GM18499 (cell line): ENCODE measurements around the gene PRTFDC1.

Source experiments
- ATAC-seq: cut with Tn5 transposase; IDR thresholded peaks from one replicate; pipeline ENCODE4 v1.9.1; 2021; ENCODE audit warnings: moderate number of reproducible peaks; ENCODE audit not compliant: insufficient read depth, unreplicated experiment

Gene PRTFDC1

GRCh38 chr10:24813856-24814255 is 138.6 kb downstream of the PRTFDC1 start:
- no peak for ATAC-seq

GRCh38 chr10:24806262-24806661 is 146.1 kb downstream of the PRTFDC1 start:
- ATAC-seq = no peak

GRCh38 chr10:24804956-24805355 is 147.4 kb downstream of the PRTFDC1 start:
- ATAC-seq = no peak

GRCh38 chr10:24804392-24804791 is 148.0 kb downstream of the PRTFDC1 start:
- no peak for ATAC-seq

- ATAC-seq = no peak
Measured at GRCh38 chr10:24802378-24802777, 150.0 kb downstream of the PRTFDC1 start.

GRCh38 chr10:24800861-24801260 is 151.5 kb downstream of the PRTFDC1 start:
- no peak for ATAC-seq
